ENCODE results near the gene PYGO2.
A peak's percentile ranks its signal among the peaks of the same experiment; 100 is the strongest.

Gene PYGO2

DNA sequence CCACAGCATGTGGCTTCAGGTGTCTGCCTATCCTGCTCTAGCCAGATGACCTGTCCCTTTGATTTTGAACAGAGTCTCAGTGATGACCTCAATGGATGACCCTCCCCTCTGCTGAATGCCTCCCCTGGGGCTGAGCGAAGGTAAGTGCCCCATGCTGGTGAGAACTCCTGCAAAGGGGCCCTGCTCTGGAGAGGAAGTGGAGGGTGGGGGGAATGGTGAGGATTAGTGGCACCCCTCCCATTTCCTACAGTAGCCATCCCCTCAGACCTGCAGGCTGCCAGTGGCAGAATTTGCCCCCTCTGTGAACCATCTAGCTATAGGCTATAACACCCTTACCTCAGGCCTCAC, 21.4 kb downstream of the PYGO2 start:
- H3K36me3 ChIP-seq (ENCODE audit: insufficient read depth, low read length) = no peaks in the 10 kb centered on the region
- H3K4me1 ChIP-seq (ENCODE audit: insufficient read depth, low read length) = peaks cover 14% of the 10 kb centered on the region
- H3K9ac ChIP-seq (ENCODE audit: low read depth, low read length) = no peak overlapping the region
- no peaks in the 10 kb centered on the region for H3K9me3 ChIP-seq (ENCODE audit: control insufficient read depth, insufficient read depth, low read length)

DNA sequence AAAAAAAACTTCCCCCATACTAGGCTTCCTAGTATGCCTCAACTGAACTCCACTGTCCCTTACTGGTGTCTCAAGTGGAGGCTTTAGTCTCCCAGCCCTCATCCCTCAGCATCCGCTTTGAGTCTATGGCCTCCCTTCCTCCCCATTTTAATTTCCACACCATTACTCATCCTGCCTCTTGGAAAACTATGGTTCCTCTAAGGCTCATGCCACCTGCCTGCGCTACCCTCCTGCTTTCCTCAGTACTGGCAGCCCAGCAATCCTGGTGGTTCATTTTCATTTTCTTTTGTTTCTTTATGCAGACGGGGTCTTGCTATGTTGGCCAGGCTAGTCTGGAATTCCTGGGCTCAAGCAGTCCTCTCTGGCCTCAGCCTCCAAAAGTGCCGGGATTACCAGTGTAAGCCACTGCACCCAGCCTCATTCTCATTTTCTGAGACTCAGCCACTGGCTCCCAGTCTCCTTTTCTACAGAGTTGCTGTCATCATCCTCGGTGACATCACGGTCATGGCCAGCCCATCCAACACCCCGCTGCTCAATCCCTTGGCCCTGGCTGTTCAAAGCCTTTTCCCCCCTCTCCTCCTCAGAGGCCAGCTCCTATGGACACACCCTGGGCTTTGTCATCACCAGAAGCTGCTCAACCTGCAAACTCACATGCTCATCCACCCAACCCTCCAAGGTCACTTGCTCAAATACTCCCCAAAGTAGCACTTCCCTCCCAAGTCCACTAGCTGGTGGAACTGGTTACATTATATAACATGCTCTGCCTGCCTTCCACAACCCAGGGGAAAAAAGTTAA, 22.8 kb downstream of the PYGO2 start:
- Histone ChIP-seq H3K9me3 (ENCODE audit: control insufficient read depth, insufficient read depth, low read length) (no peaks in the 10 kb centered on the region), H3K4me1 (ENCODE audit: insufficient read depth, low read length) (peaks cover 14% of the 10 kb centered on the region), H3K36me3 (ENCODE audit: insufficient read depth, low read length) (no peaks in the 10 kb centered on the region), H3K9ac (ENCODE audit: low read depth, low read length) (no peak overlapping the region)

DNA sequence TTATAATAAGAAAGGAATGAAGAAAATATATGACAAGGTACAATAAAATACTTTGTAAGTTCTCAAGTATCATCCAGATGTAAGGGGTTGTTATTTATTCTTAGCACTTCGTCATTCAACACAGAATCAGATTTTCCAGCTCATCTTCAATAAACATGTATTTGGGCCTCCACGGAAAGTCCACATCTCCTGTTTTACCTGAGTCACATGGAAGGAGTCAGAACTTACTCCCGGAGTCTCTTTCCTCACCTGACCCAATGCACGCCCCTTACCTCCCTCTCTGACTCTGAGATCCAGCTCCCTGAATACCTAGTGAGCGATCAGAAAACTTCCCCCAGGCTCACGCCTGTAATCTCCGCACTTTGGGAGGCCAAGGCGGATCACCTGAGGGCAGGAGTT, 23.6 kb downstream of the PYGO2 start:
- H3K36me3 ChIP-seq (ENCODE audit: insufficient read depth, low read length) = no peaks in the 10 kb centered on the region
- peak overlapping the region; percentile 80 for H3K9ac ChIP-seq (ENCODE audit: low read depth, low read length)
- H3K4me1 ChIP-seq (ENCODE audit: insufficient read depth, low read length) = peaks cover 14% of the 10 kb centered on the region
- no peaks in the 10 kb centered on the region for H3K9me3 ChIP-seq (ENCODE audit: control insufficient read depth, insufficient read depth, low read length)

DNA sequence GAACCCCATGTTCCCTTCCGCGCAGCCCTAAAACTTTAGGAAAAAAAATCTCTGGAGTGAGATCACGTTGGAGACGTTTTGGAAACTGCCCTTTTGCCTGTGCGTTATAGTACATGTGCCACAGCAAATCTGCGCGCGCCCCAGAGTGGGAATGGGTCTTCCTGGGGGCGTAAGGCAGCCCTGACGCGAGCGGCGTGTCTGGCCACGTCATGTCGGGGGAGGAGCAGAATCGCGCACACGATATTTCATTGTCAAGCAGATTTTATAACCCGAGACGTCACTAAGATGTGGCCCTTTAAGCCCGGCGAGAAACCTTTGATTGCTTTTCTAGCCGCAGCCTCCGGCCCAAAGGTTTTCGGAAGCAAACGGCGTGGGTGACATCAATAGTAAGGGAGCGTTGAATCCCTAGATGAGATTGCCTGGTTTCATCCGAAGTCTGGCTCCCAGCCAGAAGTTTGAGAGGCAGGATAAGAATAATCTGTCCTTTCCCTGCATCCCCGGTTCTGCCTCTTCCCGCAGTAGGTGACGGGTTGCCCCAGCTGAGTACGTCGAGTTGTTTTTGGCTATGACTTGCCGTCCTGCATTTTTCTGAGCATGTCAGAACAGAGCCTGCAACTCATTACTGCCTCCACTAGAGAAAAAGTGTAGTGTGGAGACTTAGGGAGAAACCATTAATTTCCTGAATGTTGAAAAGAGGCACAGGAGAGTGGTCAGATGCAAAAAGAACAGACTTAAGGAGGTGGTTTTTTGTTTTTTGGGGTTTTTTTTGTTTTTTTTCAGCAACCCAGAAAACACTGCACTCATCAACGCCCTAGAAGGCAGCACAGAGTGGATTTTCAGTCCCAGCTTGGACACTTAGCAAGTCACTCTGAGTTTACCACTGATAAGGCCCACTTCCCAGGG, 24.2 kb downstream of the PYGO2 start:
- Histone ChIP-seq H3K4me1 (ENCODE audit: insufficient read depth, low read length) (peaks cover 14% of the 10 kb centered on the region), H3K9ac (ENCODE audit: low read depth, low read length) (peak overlapping the region; percentile 80), H3K9me3 (ENCODE audit: control insufficient read depth, insufficient read depth, low read length) (no peaks in the 10 kb centered on the region), H3K36me3 (ENCODE audit: insufficient read depth, low read length) (no peaks in the 10 kb centered on the region)

DNA sequence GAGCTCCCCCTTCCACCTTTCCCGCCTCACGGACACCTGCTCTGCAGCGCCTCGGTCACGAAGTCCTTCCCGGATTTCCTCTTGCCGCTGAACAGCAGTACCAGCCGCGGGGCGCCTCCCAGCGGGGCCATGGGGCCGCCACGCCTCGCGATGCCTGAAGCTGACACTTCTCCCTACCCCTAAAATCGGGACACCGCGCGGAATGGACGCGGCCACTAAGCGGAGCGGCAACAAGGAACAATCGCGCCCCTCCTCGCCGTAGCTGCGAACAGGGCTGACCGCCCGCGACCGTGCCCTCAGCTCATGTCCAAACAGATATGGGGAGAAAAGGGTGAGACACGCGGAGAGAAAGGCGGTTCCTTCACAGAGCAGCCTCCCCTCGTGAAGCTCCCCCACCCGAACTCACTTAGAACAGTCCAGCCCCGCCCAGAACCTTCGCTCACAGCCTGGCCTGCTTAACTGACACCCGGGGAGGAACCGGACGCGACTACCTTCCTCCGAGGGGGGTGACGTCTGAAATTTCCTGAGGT, 25.0 kb downstream of the PYGO2 start, which contains the start of gene PMVK:
Gene PMVK, minus strand, starts transcription at position 165 of the 530 bp plus-strand sequence. Its CDS starts 34 bp downstream, at position 131.
- Histone ChIP-seq H3K9me3 (ENCODE audit: control insufficient read depth, insufficient read depth, low read length) (no peaks in the 10 kb centered on the region), H3K4me1 (ENCODE audit: insufficient read depth, low read length) (peaks cover 14% of the 10 kb centered on the region), H3K9ac (ENCODE audit: low read depth, low read length) (peak within 1 kb of the TSS; percentile 80), H3K36me3 (ENCODE audit: insufficient read depth, low read length) (no peaks in the 10 kb centered on the region)

DNA sequence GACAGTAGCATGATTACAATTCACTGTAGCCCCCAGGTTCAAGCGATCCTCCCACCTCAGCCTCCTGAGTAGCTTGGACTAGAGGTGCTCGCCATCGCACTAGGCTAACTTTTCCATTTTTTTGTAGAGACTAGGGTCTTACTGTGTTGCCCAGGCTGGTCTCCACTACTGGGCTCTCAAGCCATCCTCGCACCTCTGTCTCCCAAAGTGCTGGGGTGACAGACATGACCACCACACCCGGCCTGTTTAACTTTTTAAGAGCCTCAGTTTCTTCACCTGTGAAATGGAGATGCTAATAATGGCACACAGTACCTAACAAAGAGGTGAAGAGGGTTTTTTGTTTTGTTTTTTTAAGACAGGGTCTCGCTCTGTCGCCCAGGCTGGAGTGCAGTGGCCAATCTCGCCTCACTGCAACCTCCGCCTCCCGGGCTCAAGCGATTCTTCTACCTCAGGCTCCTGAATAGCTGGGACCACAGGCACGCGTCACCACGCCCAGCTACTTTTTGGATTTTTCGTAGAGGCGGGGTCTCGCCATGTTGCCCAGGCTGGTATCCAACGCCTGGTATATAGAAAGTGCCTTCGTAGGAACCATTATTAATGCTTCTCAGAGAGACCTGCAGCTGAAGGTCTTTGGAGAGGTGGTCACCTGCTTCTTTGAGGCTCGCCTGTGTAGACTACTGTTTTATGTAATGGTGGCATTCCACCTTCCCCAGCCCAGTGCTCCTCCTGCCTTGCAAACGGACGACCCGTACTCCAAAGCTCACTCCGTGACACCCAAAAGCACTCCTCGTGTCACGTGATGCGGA, 25.6 kb downstream of the PYGO2 start:
- Histone ChIP-seq H3K4me1 (ENCODE audit: insufficient read depth, low read length) (peaks cover 11% of the 10 kb centered on the region), H3K36me3 (ENCODE audit: insufficient read depth, low read length) (no peaks in the 10 kb centered on the region), H3K9ac (ENCODE audit: low read depth, low read length) (peak overlapping the region; percentile 80), H3K9me3 (ENCODE audit: control insufficient read depth, insufficient read depth, low read length) (no peaks in the 10 kb centered on the region)

DNA sequence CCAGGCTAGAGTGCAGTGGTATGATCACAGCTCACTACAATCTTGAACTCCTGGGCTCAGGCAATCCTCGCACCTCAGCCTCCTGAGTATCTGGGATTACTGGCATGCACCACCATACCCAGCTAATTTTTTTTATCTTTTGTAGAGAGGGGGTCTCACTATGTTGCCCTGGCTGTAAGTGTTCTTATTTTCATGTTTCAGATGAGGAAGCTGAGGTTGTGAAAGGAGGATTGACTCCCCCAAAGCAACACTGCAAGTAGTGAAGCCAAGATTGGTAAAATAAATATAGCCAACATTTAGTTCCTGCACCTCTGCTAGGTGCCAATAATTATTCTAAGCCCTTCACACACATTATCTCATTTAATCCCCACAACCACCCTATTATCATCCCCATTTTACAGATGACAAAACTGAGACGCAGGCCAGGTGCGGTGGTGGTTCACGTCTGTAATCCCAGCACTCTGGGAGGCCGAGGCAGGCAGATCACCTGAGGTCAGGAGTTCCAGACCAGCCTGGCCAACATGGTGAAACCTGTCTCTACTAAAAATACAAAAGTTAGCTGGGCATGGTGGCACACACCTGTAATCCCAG, 27.1 kb downstream of the PYGO2 start:
- Histone ChIP-seq H3K36me3 (ENCODE audit: insufficient read depth, low read length) (no peaks in the 10 kb centered on the region), H3K4me1 (ENCODE audit: insufficient read depth, low read length) (no peaks in the 10 kb centered on the region; the same call in 1 of the 2 replicates), H3K9ac (ENCODE audit: low read depth, low read length) (no peak overlapping the region), H3K9me3 (ENCODE audit: control insufficient read depth, insufficient read depth, low read length) (no peaks in the 10 kb centered on the region)

DNA sequence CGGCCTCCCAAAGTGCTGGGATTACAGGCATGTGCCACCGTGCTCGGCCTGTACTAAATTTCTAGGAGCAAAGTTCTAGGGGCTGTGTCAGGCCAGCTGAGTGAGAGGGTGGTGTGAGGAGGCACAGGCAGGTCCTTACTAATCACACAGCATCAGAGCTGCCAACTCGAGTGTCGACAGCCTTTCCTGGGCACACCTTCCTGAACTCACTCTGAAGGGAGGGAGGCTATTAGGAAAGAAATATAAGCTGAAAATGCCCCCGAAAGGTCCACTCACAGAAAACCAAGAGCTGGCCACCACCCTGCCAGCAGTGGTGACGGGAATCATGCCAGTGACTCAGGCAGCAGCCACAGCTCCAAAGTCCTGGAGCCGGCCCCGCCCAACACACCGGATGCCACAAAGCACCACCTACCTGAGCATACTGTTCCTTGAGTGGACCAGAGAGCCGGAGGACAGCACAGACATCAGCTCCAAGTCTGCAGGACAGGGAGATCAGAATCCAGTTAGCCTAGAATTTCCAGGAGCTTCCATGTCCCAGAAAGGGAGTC, 29.6 kb downstream of the PYGO2 start:
- H3K4me1 ChIP-seq (ENCODE audit: insufficient read depth, low read length) = no peaks in the 10 kb centered on the region
- no peaks in the 10 kb centered on the region for H3K36me3 ChIP-seq (ENCODE audit: insufficient read depth, low read length)
- no peaks in the 10 kb centered on the region for H3K9me3 ChIP-seq (ENCODE audit: control insufficient read depth, insufficient read depth, low read length)
- H3K9ac ChIP-seq (ENCODE audit: low read depth, low read length) = no peak overlapping the region

DNA sequence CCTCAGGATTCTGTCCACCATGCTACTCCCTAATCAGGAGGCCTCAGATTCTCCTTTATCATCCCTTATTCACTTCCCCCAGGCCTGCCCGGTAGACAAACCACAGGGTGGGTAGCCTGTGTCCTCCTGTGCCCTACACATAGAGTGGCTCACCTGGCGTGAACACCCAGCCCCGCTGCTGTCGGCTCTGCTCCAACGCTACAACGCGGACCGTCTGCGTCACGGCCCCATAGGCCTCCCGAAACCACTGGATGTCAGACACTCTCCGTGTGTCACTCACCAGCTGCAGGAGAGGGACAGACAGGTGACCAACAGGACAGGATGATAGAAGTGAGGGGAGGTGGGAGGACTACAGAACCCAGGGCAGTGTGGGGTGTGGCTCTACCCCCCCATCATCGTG, 35.4 kb downstream of the PYGO2 start:
- Histone ChIP-seq H3K36me3 (ENCODE audit: insufficient read depth, low read length) (no peaks in the 10 kb centered on the region; the same call in 1 of the 2 replicates), H3K4me1 (ENCODE audit: insufficient read depth, low read length) (no peaks in the 10 kb centered on the region), H3K9me3 (ENCODE audit: control insufficient read depth, insufficient read depth, low read length) (no peaks in the 10 kb centered on the region), H3K9ac (ENCODE audit: low read depth, low read length) (no peak overlapping the region)

DNA sequence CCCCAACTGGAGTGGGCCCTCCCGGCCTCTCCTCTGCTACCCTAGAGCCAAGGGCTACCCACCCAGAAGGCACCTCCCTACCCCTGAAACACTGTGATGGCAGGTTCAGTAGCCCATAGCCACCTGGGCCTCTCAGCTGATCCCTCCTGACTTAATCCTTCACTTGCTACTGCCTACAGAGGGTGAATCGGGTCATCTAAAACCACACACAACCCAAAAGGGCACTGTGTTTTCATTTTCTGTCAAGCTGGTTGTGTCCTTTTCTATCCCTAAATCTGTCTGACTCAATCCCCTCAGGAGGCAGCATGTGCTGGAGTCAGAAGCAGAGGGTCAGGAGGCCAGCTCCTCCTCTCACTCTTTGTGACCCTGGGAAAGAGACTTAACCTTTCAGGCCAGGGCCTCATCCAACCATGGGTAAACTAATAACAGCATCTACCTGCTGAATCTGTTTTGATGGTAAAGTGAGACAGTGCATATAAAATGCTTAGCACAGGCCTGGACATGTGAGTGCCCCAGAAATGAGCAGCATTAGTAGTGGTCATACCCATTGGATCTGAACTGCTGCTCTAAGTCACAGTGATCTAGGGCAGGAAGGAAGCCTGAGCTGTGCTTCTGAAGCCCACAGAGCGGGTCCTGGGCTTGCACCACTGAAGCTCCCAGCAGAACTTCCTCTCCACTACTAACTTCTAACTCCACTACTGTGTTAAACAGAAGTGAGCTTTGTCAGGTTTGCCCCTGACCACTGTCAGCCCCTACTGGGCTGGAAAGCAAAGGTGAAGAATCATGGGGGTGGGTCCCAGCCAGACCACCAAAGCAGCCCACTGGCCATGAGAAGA, 36.0 kb downstream of the PYGO2 start:
- Histone ChIP-seq H3K36me3 (ENCODE audit: insufficient read depth, low read length) (no peaks in the 10 kb centered on the region; the same call in 1 of the 2 replicates), H3K9ac (ENCODE audit: low read depth, low read length) (no peak overlapping the region), H3K4me1 (ENCODE audit: insufficient read depth, low read length) (no peaks in the 10 kb centered on the region), H3K9me3 (ENCODE audit: control insufficient read depth, insufficient read depth, low read length) (no peaks in the 10 kb centered on the region)

DNA sequence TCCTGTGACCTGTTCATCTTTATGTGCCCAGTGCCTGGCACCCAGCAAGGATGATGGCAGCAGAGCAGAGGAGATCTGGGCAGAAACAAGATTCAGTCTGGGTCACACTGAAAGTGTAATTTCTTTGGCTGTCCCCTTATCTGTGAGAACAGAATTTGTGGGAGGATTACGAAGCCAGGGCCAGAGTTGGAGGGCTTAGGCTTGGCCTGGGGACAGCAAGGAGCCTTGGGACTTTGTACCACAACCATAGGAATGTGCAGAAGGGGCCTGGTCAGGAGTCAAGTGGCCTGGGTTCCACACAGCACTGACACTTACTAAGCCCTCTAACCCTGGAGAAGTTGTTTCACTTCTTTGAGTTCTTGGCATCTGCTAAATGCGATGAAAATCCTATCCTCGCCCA, 37.9 kb downstream of the PYGO2 start:
- Histone ChIP-seq H3K9ac (ENCODE audit: low read depth, low read length) (no peak overlapping the region), H3K9me3 (ENCODE audit: control insufficient read depth, insufficient read depth, low read length) (no peaks in the 10 kb centered on the region), H3K36me3 (ENCODE audit: insufficient read depth, low read length) (no peaks in the 10 kb centered on the region; the same call in 1 of the 2 replicates), H3K4me1 (ENCODE audit: insufficient read depth, low read length) (no peaks in the 10 kb centered on the region)

DNA sequence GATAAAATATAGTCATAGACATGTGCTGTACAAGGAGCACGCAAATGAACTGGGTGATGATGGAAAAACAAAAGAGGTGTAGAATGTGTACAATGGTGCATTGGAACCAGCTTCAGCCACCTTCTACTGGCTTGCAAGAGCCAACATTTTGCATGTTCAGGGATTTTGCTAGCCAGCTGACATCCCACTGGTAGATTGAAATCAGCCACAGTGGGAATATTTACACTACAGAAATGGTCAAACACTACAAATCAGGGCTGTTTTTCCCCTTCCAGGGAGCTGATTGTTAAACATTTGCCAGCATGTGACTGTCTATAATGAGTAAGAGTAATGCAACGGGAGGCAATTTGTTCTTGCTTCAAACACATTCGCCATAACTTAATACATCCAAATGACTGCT, 48.3 kb downstream of the PYGO2 start:
- Histone ChIP-seq H3K36me3 (ENCODE audit: insufficient read depth, low read length) (no peaks in the 10 kb centered on the region), H3K4me1 (ENCODE audit: insufficient read depth, low read length) (no peaks in the 10 kb centered on the region), H3K9me3 (ENCODE audit: control insufficient read depth, insufficient read depth, low read length) (peaks cover 1% of the 10 kb centered on the region), H3K9ac (ENCODE audit: low read depth, low read length) (no peak overlapping the region)

DNA sequence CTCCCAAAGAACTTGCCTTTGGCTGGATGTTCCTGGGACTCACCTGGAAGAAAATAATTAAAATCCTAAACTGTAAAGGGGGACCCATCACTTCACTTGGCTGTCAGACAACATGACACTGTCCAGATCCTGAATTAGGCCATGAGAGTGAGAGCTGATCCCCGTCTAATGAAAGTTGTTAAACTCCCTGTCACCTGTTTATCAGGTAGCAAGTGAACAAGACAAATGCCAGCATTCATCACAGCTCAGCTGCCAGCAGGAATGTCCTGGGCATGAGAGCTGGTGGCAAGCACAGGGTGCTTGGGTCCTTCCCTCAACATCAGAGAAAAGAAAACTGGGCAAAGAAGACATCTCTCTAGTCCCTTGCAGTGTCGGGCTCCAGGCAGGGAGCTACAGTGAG, 48.8 kb downstream of the PYGO2 start:
- Histone ChIP-seq H3K36me3 (ENCODE audit: insufficient read depth, low read length) (no peaks in the 10 kb centered on the region), H3K9ac (ENCODE audit: low read depth, low read length) (no peak overlapping the region), H3K9me3 (ENCODE audit: control insufficient read depth, insufficient read depth, low read length) (peaks cover 3% of the 10 kb centered on the region), H3K4me1 (ENCODE audit: insufficient read depth, low read length) (no peaks in the 10 kb centered on the region)

All from ES-I3 (cell line).